ENCODE data around the gene C3orf20. TPM values are rescaled to one million over a fixed set of nuclear protein-coding genes. Genes with fewer than 3 reads are reported as not detected.

The C3orf20 gene
- total RNA-seq, 4 donors from 2014 or later, result 0.11 to 0.46 TPM; not detected in 2

DNA sequence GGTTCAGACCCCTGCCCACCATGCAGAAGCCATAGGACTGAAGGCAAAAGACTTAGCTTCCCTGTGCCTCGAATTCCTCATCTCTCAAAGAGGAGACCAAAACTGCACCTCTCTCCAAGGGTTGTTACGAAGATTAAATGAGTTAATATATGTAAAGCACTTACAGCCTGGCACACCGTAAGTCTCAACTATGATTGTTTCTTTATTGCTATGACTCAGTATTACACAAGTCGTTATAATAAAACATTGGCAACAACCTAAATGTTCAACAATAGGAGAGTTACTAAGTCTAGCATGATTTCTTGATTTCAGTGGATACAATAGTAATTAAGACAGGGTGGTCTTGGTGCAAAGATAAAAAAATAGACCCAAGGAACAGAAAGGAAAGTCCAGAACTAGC is 124.2 kb downstream of the C3orf20 start:
- TF ChIP-seq CTCF (IDR thresholded peaks at IDR 0.05 in 4 of 5, conservative IDR thresholded peaks at IDR 0.05 in 1 of 5) (no peak), POLR2A (IDR thresholded peaks at IDR 0.05) (no peak)
- in situ Hi-C loops (cut with MboI; ENCODE audit: low sequenced_read_pairs in 4 of 4), result loop anchor here in 3 of 4 donors (10.0 to 25.0 kb wide), 2 partner anchors 113 to 126 kb away; no protein-coding TSS in a partner anchor

GRCh38 chr3:14801031-14801430 is 126.1 kb downstream of the C3orf20 start:
- no peak for TF ChIP-seq POLR2A (IDR thresholded peaks at IDR 0.05)
- no peak for TF ChIP-seq CTCF (IDR thresholded peaks at IDR 0.05 in 4 of 5, conservative IDR thresholded peaks at IDR 0.05 in 1 of 5)
- H3K4me3 ChIP-seq, result no peak overlapping the region
- intact Hi-C loops (cut with DNase I; ENCODE audit: low total_unique reads), result no loop called here
- no peaks in the 10 kb centered on the region for H3K36me3 ChIP-seq
- in situ Hi-C loops (cut with MboI; ENCODE audit: low sequenced_read_pairs in 4 of 4), result no loop called here
- peaks cover 0 to 3% of the 10 kb centered on the region in 2 donors for H3K4me1 ChIP-seq
- no peaks in the 10 kb centered on the region for H3K9me3 ChIP-seq
- no peaks in the 10 kb centered on the region for H3K27me3 ChIP-seq
- ATAC-seq (no peak), DNase-seq (no peak)
- H3K27ac ChIP-seq, result no peak overlapping the region

More for the DNA sequence above, 124.2 kb downstream of the C3orf20 start:
- H3K4me1 ChIP-seq, result no peaks in the 10 kb centered on the region
- H3K9me3 ChIP-seq, result no peaks in the 10 kb centered on the region
- intact Hi-C loops (cut with DNase I; ENCODE audit: low total_unique reads), result loop anchor here (10.0 kb wide), 1 partner anchor 46 kb away; no protein-coding TSS in a partner anchor
- no peaks in the 10 kb centered on the region for H3K27me3 ChIP-seq
- DNase-seq (no peak), ATAC-seq (no peak)
- H3K27ac ChIP-seq, result no peak overlapping the region
- H3K36me3 ChIP-seq, result no peaks in the 10 kb centered on the region
- no peak overlapping the region for H3K4me3 ChIP-seq

- in situ Hi-C loops (cut with MboI; ENCODE audit: low sequenced_read_pairs in 4 of 4), result no loop called here
- H3K36me3 ChIP-seq, result no peaks in the 10 kb centered on the region
- intact Hi-C loops (cut with DNase I; ENCODE audit: low total_unique reads), result no loop called here
- H3K27ac ChIP-seq, result peak overlapping the region in 2 of 4 donors; percentile 16 to 27
- H3K4me1 ChIP-seq, result peaks cover 0 to 6% of the 10 kb centered on the region in 2 donors
- no peak for TF ChIP-seq POLR2A (IDR thresholded peaks at IDR 0.05)
- no peak for TF ChIP-seq CTCF (IDR thresholded peaks at IDR 0.05 in 4 of 5, conservative IDR thresholded peaks at IDR 0.05 in 1 of 5)
- H3K4me3 ChIP-seq, result no peak overlapping the region
- H3K27me3 ChIP-seq, result no peaks in the 10 kb centered on the region
- DNase-seq (no peak), ATAC-seq (no peak)
- H3K9me3 ChIP-seq, result no peaks in the 10 kb centered on the region
These were observed 126.9 kb downstream of the C3orf20 start for GRCh38 chr3:14801668-14802380.

GRCh38 chr3:14802381-14802731 is 127.4 kb downstream of the C3orf20 start:
- intact Hi-C loops (cut with DNase I; ENCODE audit: low total_unique reads), result no loop called here
- Histone ChIP-seq H3K27me3 (no peaks in the 10 kb centered on the region), H3K4me1 (peaks cover 0 to 6% of the 10 kb centered on the region in 2 donors), H3K27ac (peak overlapping the region in 2 of 4 donors; percentile 16 to 27), H3K36me3 (no peaks in the 10 kb centered on the region), H3K4me3 (no peak overlapping the region), H3K9me3 (no peaks in the 10 kb centered on the region)
- TF ChIP-seq POLR2A (IDR thresholded peaks at IDR 0.05) (no peak), CTCF (IDR thresholded peaks at IDR 0.05 in 4 of 5, conservative IDR thresholded peaks at IDR 0.05 in 1 of 5) (no peak)
- no peak for DNase-seq
- in situ Hi-C loops (cut with MboI; ENCODE audit: low sequenced_read_pairs in 4 of 4), result no loop called here
- no peak for ATAC-seq

Data from gastrocnemius medialis (tissue), 4 donors.